ENCODE data around the gene COLQ.

DNA sequence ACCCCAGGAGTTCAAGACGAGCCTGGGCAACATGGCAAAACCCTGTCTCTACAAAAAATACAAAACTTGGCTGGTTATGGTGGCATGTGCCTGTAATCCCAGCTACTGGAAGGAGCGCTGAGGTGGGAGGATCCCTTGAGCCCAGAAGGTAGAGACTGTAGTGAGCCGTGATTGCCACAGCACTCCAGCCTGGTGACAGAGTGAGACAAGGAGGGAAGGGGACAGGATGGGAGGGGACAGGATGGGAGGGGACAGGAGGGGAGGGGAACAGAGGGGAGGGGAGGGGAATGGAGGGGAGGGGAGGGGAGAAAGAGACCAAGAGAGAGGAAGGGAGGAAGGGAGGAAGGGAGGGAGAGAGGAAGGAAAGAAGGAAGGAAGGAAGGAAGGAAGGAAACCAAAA, 11.0 kb downstream of the COLQ start:
- TF ChIP-seq POLR2A (IDR thresholded peaks at IDR 0.05; ENCODE audit: low read length) (no peak), GATA1 (IDR thresholded peaks at IDR 0.05; ENCODE audit: low read depth, low read length) (no peak)
